Neuronal stem cell (in vitro differentiated cells): Measurements from ENCODE around the gene BABAM2.

Source experiments
- DNase-seq: peaks from one replicate; pipeline ENCODE4 v3.0.0-alpha.2; 2013; ENCODE audit warnings: low spot score
- H2AFZ ChIP-seq: one replicate; pipeline ENCODE4 v1.6.1; 2013; ENCODE audit warnings: mild to moderate bottlenecking, low read length, inconsistent platforms
- H2AK5ac ChIP-seq: 2 replicates; pipeline ENCODE4 v1.6.1; 2013; ENCODE audit warnings: low read depth, mild to moderate bottlenecking, inconsistent platforms, low read length, moderate library complexity, mixed read lengths
- H2BK120ac ChIP-seq: 2 replicates; pipeline ENCODE4 v1.6.1; 2013; ENCODE audit warnings: low read depth, mild to moderate bottlenecking, inconsistent platforms, low read length, moderate library complexity, mixed read lengths
- H2BK12ac ChIP-seq: one replicate; pipeline ENCODE4 v1.6.1; 2013; ENCODE audit warnings: low read length, inconsistent platforms
- H2BK15ac ChIP-seq: 2 replicates; pipeline ENCODE4 v1.6.1; 2013; ENCODE audit warnings: mild to moderate bottlenecking, low read length, inconsistent platforms, mixed read lengths
- H2BK5ac ChIP-seq: one replicate; pipeline ENCODE4 v1.6.1; 2013; ENCODE audit warnings: inconsistent platforms, mild to moderate bottlenecking, low read length, moderate library complexity
- H3K14ac ChIP-seq: one replicate; pipeline ENCODE4 v1.6.1; 2013; ENCODE audit warnings: low read length, inconsistent platforms
- H3K18ac ChIP-seq: 2 replicates; pipeline ENCODE4 v1.6.1; 2013; ENCODE audit warnings: low read length, inconsistent platforms
- H3K23ac ChIP-seq: 2 replicates; pipeline ENCODE4 v1.6.1; 2013; ENCODE audit warnings: low read depth, mild to moderate bottlenecking, mixed read lengths, low read length, inconsistent platforms; ENCODE audit not compliant: poor library complexity
- H3K27ac ChIP-seq: replicated peaks from 3 replicates; pipeline ENCODE4 v1.5.1; 2013; ENCODE audit warnings: low read length, inconsistent platforms
- H3K27me3 ChIP-seq, 3 experiments: 2 replicates each; pipeline ENCODE4 v1.6.1; 2013; ENCODE audit warnings: low read length in 3 of 3, mild to moderate bottlenecking in 2 of 3, inconsistent platforms in 1 of 3, low read depth in 1 of 3, mixed read lengths in 1 of 3, moderate library complexity in 1 of 3; ENCODE audit not compliant: control insufficient read depth in 3 of 3, insufficient read depth in 3 of 3
- H3K36me3 ChIP-seq, 2 donors: replicated peaks in 1 of 2; 2 replicates each; pipeline ENCODE4 v1.6.1; 2013; ENCODE audit warnings: low read length in 2 of 2; ENCODE audit not compliant: control insufficient read depth in 2 of 2, insufficient read depth in 2 of 2
- H3K4ac ChIP-seq: 2 replicates; pipeline ENCODE4 v1.6.1; 2013; ENCODE audit warnings: inconsistent platforms, mild to moderate bottlenecking, low read length, moderate library complexity
- H3K4me1 ChIP-seq, 2 donors: 1 replicate in 1 of 2; 2 replicates in 1 of 2; pipeline ENCODE4 v1.6.1; 2013; ENCODE audit warnings: low read length in 2 of 2, low read depth in 1 of 2; ENCODE audit not compliant: control insufficient read depth in 2 of 2, insufficient read depth in 1 of 2
- H3K4me2 ChIP-seq: one replicate; pipeline ENCODE4 v1.6.1; 2013; ENCODE audit warnings: mild to moderate bottlenecking, low read length, inconsistent platforms; ENCODE audit not compliant: insufficient read depth, poor library complexity, severe bottlenecking
- H3K4me3 ChIP-seq, 2 donors: 2 replicates each; pipeline ENCODE4 v1.5.1; 2013; ENCODE audit warnings: low read length in 2 of 2, mild to moderate bottlenecking in 2 of 2, inconsistent platforms in 1 of 2, moderate library complexity in 1 of 2
- H3K79me1 ChIP-seq: one replicate; pipeline ENCODE4 v1.6.1; 2013; ENCODE audit warnings: low read depth, mild to moderate bottlenecking, inconsistent platforms, low read length, moderate library complexity
- H3K9ac ChIP-seq: one replicate; pipeline ENCODE4 v1.6.1; 2013; ENCODE audit warnings: mild to moderate bottlenecking, low read depth, low read length, inconsistent platforms; ENCODE audit not compliant: poor library complexity
- H3K9me3 ChIP-seq, 2 donors: replicated peaks in 1 of 2; 2 replicates each; pipeline versions ENCODE3 to v1.6.1; 2013; ENCODE audit warnings: low read length in 2 of 2, mild to moderate bottlenecking in 2 of 2, inconsistent platforms in 1 of 2, low read depth in 1 of 2, mixed read lengths in 1 of 2, moderate library complexity in 1 of 2; ENCODE audit not compliant: control insufficient read depth in 2 of 2, insufficient read depth in 1 of 2
- H4K8ac ChIP-seq: one replicate; pipeline ENCODE4 v1.6.1; 2013; ENCODE audit warnings: low read depth, mild to moderate bottlenecking, inconsistent platforms, low read length, moderate library complexity
- H4K91ac ChIP-seq: one replicate; pipeline ENCODE4 v1.6.1; 2013; ENCODE audit warnings: low read length, low read depth, mild to moderate bottlenecking, inconsistent platforms; ENCODE audit not compliant: poor library complexity
- WGBS, 2 donors: extraction: QIAGEN DNeasy Blood & Tissue Kit; methylation state at CpG; one replicate each; pipeline ENCODE4 v1.1.7; 2013; ENCODE audit warnings: missing lambda C conversion rate in 2 of 2, mixed read lengths in 1 of 2; ENCODE audit not compliant: insufficient read length in 2 of 2, insufficient replicate concordance in 1 of 2; ENCODE audit errors: extremely low coverage in 2 of 2; 5-methylcytosine and 5-hydroxymethylcytosine counted together

BABAM2 gene

GRCh38 chr2:28055325-28055970, 164.9 kb downstream of the BABAM2 start:
- H3K4me1 ChIP-seq, result peaks cover 0 to 2% of the 10 kb centered on the region in 2 donors
- H3K79me1 ChIP-seq, result no peaks in the 10 kb centered on the region
- DNase-seq, result no peak
- H3K4ac ChIP-seq, result no peak overlapping the region
- no peak overlapping the region for H3K4me2 ChIP-seq
- H2BK12ac ChIP-seq, result no peak overlapping the region
- H4K91ac ChIP-seq, result no peak overlapping the region
- H3K27ac ChIP-seq, result no peak overlapping the region
- no peak overlapping the region for H2BK120ac ChIP-seq
- H3K36me3 ChIP-seq, result no peaks in the 10 kb centered on the region
- no peak overlapping the region for H3K14ac ChIP-seq
- H3K4me3 ChIP-seq, result no peak overlapping the region
- no peak overlapping the region for H3K23ac ChIP-seq
- no peak overlapping the region for H4K8ac ChIP-seq
- no peak overlapping the region for H2AK5ac ChIP-seq
- no peak overlapping the region for H3K18ac ChIP-seq
- H2BK15ac ChIP-seq, result no peak overlapping the region
- H3K9ac ChIP-seq, result no peak overlapping the region
- H3K9me3 ChIP-seq, result no peaks in the 10 kb centered on the region
- no peaks in the 10 kb centered on the region for H3K27me3 ChIP-seq
- H2BK5ac ChIP-seq, result no peak overlapping the region
- H2AFZ ChIP-seq, result no peak overlapping the region

GRCh38 chr2:28058791-28059190, 168.3 kb downstream of the BABAM2 start:
- H3K9me3 ChIP-seq, result no peaks in the 10 kb centered on the region
- H3K23ac ChIP-seq, result no peak overlapping the region
- no peak overlapping the region for H4K8ac ChIP-seq
- H2AFZ ChIP-seq, result no peak overlapping the region
- no peak overlapping the region for H3K9ac ChIP-seq
- no peaks in the 10 kb centered on the region for H3K79me1 ChIP-seq
- no CpG with 5 or more reads among the region's 5 CpGs for WGBS, 2 donors
- no peak for DNase-seq
- H3K14ac ChIP-seq, result no peak overlapping the region
- H2BK15ac ChIP-seq, result no peak overlapping the region
- no peak overlapping the region for H2BK120ac ChIP-seq
- H4K91ac ChIP-seq, result no peak overlapping the region
- H2BK12ac ChIP-seq, result no peak overlapping the region
- no peaks in the 10 kb centered on the region for H3K4me1 ChIP-seq
- H3K18ac ChIP-seq, result no peak overlapping the region
- no peak overlapping the region for H3K4me3 ChIP-seq
- no peaks in the 10 kb centered on the region for H3K36me3 ChIP-seq
- no peaks in the 10 kb centered on the region for H3K27me3 ChIP-seq
- no peak overlapping the region for H3K4ac ChIP-seq
- H3K27ac ChIP-seq, result no peak overlapping the region
- H3K4me2 ChIP-seq, result no peak overlapping the region
- no peak overlapping the region for H2AK5ac ChIP-seq
- no peak overlapping the region for H2BK5ac ChIP-seq

GRCh38 chr2:28062867-28063266, 172.3 kb downstream of the BABAM2 start:
- Histone ChIP-seq H3K27ac (no peak overlapping the region), H2BK15ac (no peak overlapping the region), H2BK120ac (no peak overlapping the region), H2BK5ac (no peak overlapping the region), H2AK5ac (no peak overlapping the region), H2BK12ac (no peak overlapping the region), H3K18ac (no peak overlapping the region), H4K91ac (no peak overlapping the region), H3K4me3 (no peak overlapping the region), H3K27me3 (no peaks in the 10 kb centered on the region), H3K9me3 (no peaks in the 10 kb centered on the region), H3K14ac (no peak overlapping the region), H4K8ac (no peak overlapping the region), H3K4me2 (no peak overlapping the region), H3K9ac (no peak overlapping the region), H3K4me1 (no peaks in the 10 kb centered on the region), H3K4ac (no peak overlapping the region), H3K36me3 (no peaks in the 10 kb centered on the region), H3K79me1 (no peaks in the 10 kb centered on the region), H3K23ac (no peak overlapping the region), H2AFZ (no peak overlapping the region)
- WGBS, 2 donors, result no CpG with 5 or more reads among the region's 2 CpGs
- DNase-seq, result no peak

GRCh38 chr2:28063492-28063962, 173.0 kb downstream of the BABAM2 start:
- Histone ChIP-seq H3K4me1 (no peaks in the 10 kb centered on the region), H3K18ac (no peak overlapping the region), H3K4me2 (no peak overlapping the region), H2BK120ac (no peak overlapping the region), H3K79me1 (no peaks in the 10 kb centered on the region), H3K4me3 (no peak overlapping the region), H3K9ac (no peak overlapping the region), H3K27ac (no peak overlapping the region), H4K8ac (no peak overlapping the region), H4K91ac (no peak overlapping the region), H2BK12ac (no peak overlapping the region), H3K4ac (no peak overlapping the region), H2BK15ac (no peak overlapping the region), H3K9me3 (no peaks in the 10 kb centered on the region), H2BK5ac (no peak overlapping the region), H2AK5ac (no peak overlapping the region), H2AFZ (no peak overlapping the region), H3K27me3 (no peaks in the 10 kb centered on the region), H3K14ac (no peak overlapping the region), H3K36me3 (no peaks in the 10 kb centered on the region), H3K23ac (no peak overlapping the region)
- DNase-seq, result no peak
